Amygdala (tissue), 56 donors: ENCODE data around the gene RANBP2.
A peak's percentile ranks its signal among the peaks of the same experiment; 100 is the strongest.
"Not testable (repeated sequence)": the region's sequence is repeated elsewhere in the genome, so short reads cannot be mapped to it uniquely, and the experiment has no call there.

Experiments used
- DNase-seq, 56 donors: peaks; one replicate each; lab custom pipeline; 2025; lab: John Stamatoyannopoulos, UW

Gene RANBP2

DNA sequence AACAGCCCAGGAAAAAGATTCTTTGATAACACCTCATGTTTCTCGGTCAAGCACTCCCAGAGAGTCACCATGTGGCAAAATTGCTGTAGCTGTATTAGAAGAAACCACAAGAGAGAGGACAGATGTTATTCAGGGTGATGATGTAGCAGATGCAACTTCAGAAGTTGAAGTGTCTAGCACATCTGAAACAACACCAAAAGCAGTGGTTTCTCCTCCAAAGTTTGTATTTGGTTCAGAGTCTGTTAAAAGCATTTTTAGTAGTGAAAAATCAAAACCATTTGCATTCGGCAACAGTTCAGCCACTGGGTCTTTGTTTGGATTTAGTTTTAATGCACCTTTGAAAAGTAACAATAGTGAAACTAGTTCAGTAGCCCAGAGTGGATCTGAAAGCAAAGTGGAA is 48.6 kb downstream of the RANBP2 start:
- not testable (repeated sequence) for DNase-seq

- no peak for DNase-seq
Observed at GRCh38 chr2:108776475-108776874, 57.2 kb downstream of the RANBP2 start.

DNA sequence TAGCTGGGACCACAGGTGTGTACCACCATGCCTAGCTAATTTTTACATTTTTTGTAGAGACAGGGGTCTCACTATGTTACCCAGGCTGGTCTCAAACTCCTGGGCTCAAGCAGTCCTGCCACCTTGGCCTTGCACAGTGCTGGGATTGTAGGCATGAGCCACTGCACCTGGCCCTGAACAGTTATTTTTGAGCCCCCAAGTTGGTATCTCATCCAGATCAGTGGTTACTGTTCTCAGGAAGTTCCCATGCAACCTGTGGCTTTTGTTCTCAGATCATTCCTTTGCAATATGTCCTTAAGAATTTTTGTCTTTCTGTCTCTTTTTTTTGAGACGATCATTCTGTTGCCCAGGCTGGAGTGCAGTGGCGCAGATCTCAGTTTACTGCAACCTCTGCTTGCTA is 59.6 kb downstream of the RANBP2 start:
- DNase-seq: no peak

DNA sequence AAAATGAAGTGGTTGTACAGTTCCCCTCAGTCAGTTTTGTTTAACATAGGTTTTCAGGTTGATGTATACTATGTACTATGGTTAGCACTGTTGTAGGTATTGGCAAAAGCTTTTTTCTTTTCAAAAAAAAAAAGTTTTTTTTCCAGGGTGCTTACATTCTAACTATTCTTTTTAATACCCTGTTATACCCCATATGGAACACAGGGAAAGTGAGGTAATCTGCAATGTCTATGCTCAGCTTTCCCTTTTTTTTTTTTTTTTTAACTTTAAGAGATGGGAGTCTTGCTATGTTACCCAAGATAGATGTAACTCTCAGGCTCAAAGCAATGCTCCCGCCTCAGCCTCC is 66.7 kb downstream of the RANBP2 start:
- no peak for DNase-seq

DNA sequence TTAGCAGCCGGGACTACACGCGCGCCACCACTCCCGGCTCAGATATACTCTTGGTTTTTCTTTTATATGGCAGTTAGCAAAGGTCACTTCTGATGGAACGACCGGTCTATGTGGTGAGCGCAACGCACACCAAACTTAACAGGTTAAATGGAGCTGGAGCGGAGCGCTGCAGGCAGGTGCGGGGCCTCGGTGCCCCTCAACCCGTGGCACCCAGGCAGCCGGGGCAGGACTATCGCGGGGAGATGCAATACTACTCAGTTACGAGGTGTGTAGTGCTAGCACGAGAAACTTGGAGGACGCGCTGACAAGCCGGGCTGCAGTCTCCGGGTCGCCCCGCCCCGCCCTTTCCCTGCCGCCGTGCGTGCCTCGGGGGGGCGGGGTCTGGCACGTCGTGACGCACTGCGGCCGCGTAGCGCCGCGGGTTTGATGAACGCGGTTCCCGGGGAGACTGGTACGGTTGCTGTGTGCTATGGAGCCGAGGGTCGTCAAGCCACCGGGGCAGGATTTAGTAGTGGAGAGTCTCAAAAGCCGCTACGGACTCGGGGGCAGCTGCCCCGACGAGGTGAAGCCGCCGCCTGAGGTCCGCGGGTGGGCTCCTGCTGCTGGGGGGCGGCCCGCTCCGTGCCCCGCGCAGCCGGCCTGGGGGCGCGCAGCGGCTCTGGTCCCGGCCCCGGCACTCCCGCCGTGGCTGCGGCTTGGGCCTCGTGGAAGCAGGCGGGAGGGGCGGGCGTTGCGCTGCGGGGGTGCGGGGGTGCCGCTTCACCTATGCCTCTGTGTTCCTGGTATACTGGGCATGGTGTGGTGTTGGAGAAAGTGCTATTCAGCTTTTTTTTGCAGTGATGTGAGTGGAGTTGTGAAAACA is 67.3 kb downstream of the RANBP2 start, which contains the start of gene CCDC138:
Gene CCDC138, plus strand, starts transcription at position 418 of the 862 bp plus-strand sequence. Its CDS starts 52 bp downstream, at position 470.
- peak in 55 of 56 donors; percentile 18 to 83 (median 60) for DNase-seq

DNA sequence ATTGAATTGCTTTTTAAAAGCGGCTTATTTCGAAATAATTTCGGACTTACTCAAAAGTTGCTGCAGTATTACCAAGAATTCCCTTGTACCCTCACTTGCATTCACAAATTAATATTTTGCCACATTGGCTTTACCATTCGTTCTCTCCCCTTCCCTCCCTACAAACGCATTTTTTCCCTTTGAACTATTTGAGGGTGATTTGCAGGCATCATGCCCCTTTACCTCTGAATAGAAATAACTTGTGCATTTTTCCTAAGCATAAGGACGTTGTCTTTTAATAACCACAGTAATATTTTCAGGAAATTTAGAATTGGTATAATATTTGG is 67.9 kb downstream of the RANBP2 start:
- no peak for DNase-seq

- DNase-seq: no peak
Observed at GRCh38 chr2:108803045-108803736, 83.9 kb downstream of the RANBP2 start.

- no peak for DNase-seq
Observed at GRCh38 chr2:108805032-108805431, 85.8 kb downstream of the RANBP2 start.

DNA sequence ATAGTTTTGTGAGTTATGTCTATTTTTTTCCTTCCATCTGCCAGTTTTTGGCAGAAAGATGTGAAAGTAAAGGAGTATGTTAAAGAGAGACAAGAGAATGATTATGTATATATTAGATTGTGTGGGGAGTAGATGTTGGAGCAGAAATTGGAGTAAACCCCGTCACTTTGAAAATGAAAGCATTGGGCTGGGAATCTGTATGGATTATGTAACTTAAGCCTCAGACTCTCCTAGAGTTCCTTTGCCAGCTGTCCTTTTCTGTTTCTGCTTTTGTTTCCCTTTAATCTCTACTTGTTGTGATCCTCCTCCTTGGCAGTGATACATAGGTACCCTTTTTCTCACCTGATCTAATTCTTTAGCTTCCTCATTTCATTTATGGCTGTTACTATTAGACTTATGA is 86.5 kb downstream of the RANBP2 start:
- no peak for DNase-seq

- no peak for DNase-seq
Observed at GRCh38 chr2:108806371-108807113, 87.3 kb downstream of the RANBP2 start.

DNA sequence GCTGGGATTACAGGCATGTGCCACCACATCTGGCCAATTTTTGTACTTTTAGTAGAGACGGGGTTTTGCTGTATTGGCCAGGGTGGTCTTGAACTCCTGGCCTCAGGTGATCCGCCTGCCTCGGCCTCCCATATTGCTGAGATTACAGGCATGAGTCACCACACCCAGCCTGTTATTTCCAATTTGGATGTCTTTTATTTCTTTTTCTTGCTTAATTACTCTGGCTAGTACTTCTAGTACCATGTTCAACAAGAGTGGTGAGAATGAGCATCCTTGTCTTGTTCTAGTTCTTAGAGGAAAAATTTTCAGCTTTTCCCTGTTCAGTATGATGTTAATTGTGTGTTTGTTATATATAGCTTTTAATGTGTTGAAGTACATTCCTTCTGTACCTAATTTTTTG is 90.7 kb downstream of the RANBP2 start:
- DNase-seq: no peak

DNA sequence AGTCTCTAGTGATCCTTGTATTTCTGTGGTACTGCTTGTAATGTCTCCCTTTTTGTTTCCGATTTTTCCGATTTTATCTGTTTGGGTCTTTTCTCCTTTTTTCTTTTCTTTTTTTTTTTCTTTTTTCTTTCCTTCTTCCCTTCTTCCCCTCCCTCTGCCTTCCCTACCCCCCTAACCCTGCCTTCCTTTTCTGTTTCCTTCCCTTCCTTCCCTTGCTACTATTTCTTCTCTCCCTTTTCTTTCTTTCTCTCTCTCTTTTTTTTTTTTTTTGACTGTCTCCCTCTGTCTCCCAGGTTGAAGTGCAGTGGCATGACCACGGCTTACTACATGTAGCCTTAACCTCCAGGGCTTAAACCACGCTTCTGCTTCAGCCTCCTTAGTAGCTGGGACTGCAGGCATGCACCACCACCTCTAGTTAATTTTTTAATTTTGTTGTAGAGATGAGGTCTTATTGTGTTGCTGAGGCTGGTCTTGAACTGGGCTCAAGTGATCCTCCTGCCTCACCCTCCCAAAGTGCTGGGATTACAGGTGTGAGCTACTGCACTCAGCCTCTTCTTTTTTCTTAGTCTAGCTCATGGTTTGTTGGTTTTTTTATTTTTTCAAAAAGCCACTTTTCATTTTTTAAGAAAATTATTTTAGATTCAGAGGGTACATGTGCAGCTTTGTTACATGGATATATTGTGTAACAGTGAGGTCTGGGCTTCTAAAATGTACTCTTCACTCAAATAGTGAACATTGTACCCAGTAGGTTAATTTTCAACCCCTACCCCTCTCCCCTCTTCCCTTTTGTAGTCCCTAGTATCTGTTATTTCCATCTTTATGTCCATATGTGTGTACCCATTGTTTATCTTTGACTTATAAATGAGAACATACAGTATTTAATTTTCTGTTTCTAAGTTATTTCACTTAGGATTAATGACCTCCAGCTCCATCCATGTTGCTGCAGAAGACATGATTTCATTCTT is 92.0 kb downstream of the RANBP2 start:
- DNase-seq: no peak

DNA sequence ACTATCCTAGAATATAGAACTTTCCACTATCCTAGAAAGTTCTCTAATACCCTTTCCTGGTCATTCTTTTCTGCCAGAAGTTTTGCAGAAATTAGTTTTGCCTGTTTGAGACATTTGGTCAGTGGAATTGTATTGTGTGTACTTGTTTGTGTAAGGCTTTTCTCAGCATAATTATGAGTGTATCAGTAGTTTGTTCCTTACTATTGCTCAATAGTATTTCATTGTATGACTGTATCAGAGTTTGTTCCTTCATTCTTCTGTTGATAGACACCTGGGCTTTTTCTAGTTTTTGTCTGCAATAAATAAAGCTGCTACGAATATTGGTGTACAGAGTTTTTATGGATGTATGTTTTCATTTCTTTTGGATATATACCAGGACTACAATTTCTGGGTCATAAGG is 94.5 kb downstream of the RANBP2 start:
- no peak for DNase-seq

GRCh38 chr2:108820482-108820881 is 101.2 kb downstream of the RANBP2 start:
- DNase-seq: no peak

- no peak for DNase-seq
Observed at GRCh38 chr2:108823286-108823685, 104.0 kb downstream of the RANBP2 start.

GRCh38 chr2:108824316-108825070 is 105.2 kb downstream of the RANBP2 start:
- no peak for DNase-seq

DNA sequence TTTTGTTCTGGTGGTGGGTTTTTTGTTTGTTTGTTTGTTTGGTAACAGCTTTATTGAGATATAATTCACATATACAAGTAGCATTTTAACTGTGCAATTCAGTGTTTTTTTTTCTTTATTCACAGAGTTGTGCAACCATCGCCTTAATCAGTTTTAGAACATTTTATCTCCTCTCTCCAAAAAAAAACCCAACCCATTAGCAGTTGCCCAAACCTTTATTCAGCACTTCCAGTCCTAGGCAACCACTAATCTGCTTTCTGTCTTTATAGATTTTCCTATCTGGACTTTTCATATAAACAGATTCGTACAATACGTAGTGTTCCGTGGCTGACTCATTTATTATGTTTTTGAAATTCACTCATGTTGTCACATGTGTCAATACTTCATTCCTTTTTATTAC is 106.0 kb downstream of the RANBP2 start:
- DNase-seq: no peak

DNA sequence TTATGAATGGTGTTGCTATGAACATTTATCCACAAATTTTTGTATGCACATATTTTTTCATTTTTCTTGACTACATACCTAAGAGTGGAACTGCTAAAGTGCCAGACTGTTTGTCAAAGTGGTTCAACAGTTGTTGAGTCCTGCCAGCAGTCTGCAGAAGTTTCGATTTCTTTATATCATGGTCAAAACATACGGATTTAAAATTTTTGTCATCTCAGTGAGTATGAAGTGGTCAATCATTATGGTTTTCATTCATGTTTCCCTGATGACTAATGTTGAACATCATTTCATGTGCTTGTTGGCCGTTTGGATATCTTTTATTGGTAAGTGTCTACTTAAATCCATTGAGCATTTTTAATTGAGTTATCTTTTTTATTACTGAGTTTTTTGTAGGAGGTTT is 106.5 kb downstream of the RANBP2 start:
- DNase-seq: no peak

- DNase-seq: no peak
Observed at GRCh38 chr2:108829578-108830310, 110.5 kb downstream of the RANBP2 start.
